Thymus (tissue), 11 donors: ENCODE data around the gene PPM1E. TPM values are rescaled to one million over a fixed set of nuclear protein-coding genes. Genes with fewer than 3 reads are reported as not detected.
"Not testable (repeated sequence)": the region's sequence is repeated elsewhere in the genome, so short reads cannot be mapped to it uniquely, and the experiment has no call there.

Experiments used
- DNase-seq, 9 donors: peaks; one replicate each; pipeline ENCODE4 v3.0.0-alpha.2; 2013; ENCODE audit warnings: low spot score in 9 of 9, low read depth in 6 of 9, missing footprints in 1 of 9
- H3K27ac ChIP-seq, 2 donors: one replicate each; pipeline ENCODE4 v1.5.1; 2013; ENCODE audit warnings: control low read depth in 1 of 2, low read depth in 1 of 2, low read length in 1 of 2, mild to moderate bottlenecking in 1 of 2, moderate library complexity in 1 of 2
- H3K27me3 ChIP-seq, 2 donors: one replicate each; pipeline ENCODE4 v1.5.1; 2013; ENCODE audit warnings: low read length in 1 of 2; ENCODE audit not compliant: control insufficient read depth in 2 of 2, insufficient read depth in 1 of 2
- H3K36me3 ChIP-seq, 2 donors: one replicate each; pipeline ENCODE4 v1.5.1; 2013; ENCODE audit warnings: low read length in 1 of 2, mild to moderate bottlenecking in 1 of 2, moderate library complexity in 1 of 2; ENCODE audit not compliant: control insufficient read depth in 2 of 2, insufficient read depth in 2 of 2
- H3K4me1 ChIP-seq, 2 donors: one replicate each; pipeline ENCODE4 v1.5.1; 2013; ENCODE audit warnings: low read length in 2 of 2; ENCODE audit not compliant: control insufficient read depth in 2 of 2, insufficient read depth in 2 of 2
- H3K4me3 ChIP-seq, 2 donors: one replicate each; pipeline ENCODE4 v1.5.1; 2013; ENCODE audit warnings: low read length in 2 of 2, control low read depth in 1 of 2, mild to moderate bottlenecking in 1 of 2
- H3K9me3 ChIP-seq, 2 donors: one replicate each; pipeline ENCODE4 v1.5.1; 2013; ENCODE audit warnings: low read length in 1 of 2, mild to moderate bottlenecking in 1 of 2; ENCODE audit not compliant: control insufficient read depth in 2 of 2, insufficient read depth in 1 of 2
- WGBS: extraction: QIAGEN DNeasy Blood & Tissue Kit; methylation state at CpG from one replicate; pipeline ENCODE4 v1.1.7; 2013; 5-methylcytosine and 5-hydroxymethylcytosine counted together
- polyA plus RNA-seq: library from polyadenylated mRNA; stranded (reverse); fragments of 200-250 nt; gene quantifications from one replicate; pipeline ENCODE4 v1.2.3, GENCODE V29; 2013
- total RNA-seq: library from RNA; stranded (reverse); fragments of 120-200 nt; gene quantifications from one replicate; pipeline ENCODE4 v1.2.4, GENCODE V29; 2013
- donor health status: healthy.

Gene PPM1E
- total and polyA plus RNA-seq, 2 donors = 0.14 to 0.30 TPM

GRCh38 chr17:58936295-58936694, 180.6 kb downstream of the PPM1E start:
- no peaks in the 10 kb centered on the region for H3K9me3 ChIP-seq
- no peak overlapping the region for H3K27ac ChIP-seq
- 56% methylated on average over 3 of the region's 3 CpGs for WGBS
- no peak overlapping the region for H3K4me3 ChIP-seq
- no peak for DNase-seq
- H3K4me1 ChIP-seq = no peaks in the 10 kb centered on the region
- H3K36me3 ChIP-seq = no peaks in the 10 kb centered on the region
- H3K27me3 ChIP-seq = no peaks in the 10 kb centered on the region

GRCh38 chr17:58944166-58944565, 188.5 kb downstream of the PPM1E start:
- Histone ChIP-seq H3K27ac (no peak overlapping the region), H3K27me3 (no peaks in the 10 kb centered on the region), H3K4me3 (no peak overlapping the region), H3K9me3 (no peaks in the 10 kb centered on the region), H3K4me1 (no peaks in the 10 kb centered on the region), H3K36me3 (no peaks in the 10 kb centered on the region)
- no peak for DNase-seq
- WGBS = 98% methylated on average over 2 of the region's 2 CpGs

- no peak for DNase-seq
- Histone ChIP-seq H3K4me3 (no peak overlapping the region), H3K27ac (no peak overlapping the region), H3K36me3 (no peaks in the 10 kb centered on the region), H3K9me3 (peaks cover 0 to 14% of the 10 kb centered on the region in 2 donors), H3K4me1 (no peaks in the 10 kb centered on the region), H3K27me3 (no peaks in the 10 kb centered on the region)
- 97% methylated on average over 3 of the region's 3 CpGs for WGBS
Measured at GRCh38 chr17:58947411-58947810, 191.8 kb downstream of the PPM1E start.

- Histone ChIP-seq H3K4me1 (no peaks in the 10 kb centered on the region), H3K4me3 (no peak overlapping the region), H3K36me3 (no peaks in the 10 kb centered on the region), H3K9me3 (peaks cover 0 to 14% of the 10 kb centered on the region in 2 donors), H3K27me3 (no peaks in the 10 kb centered on the region), H3K27ac (no peak overlapping the region)
- DNase-seq = no peak
- 93% methylated on average over 3 of the region's 3 CpGs for WGBS
Measured at GRCh38 chr17:58947824-58948223, 192.2 kb downstream of the PPM1E start.

GRCh38 chr17:58954358-58954757, 198.7 kb downstream of the PPM1E start:
- not testable (repeated sequence) for DNase-seq, H3K4me1 ChIP-seq, H3K27me3 ChIP-seq, H3K27ac ChIP-seq, H3K4me3 ChIP-seq, H3K36me3 ChIP-seq
- peaks cover 0 to 14% of the 10 kb centered on the region in 2 donors for H3K9me3 ChIP-seq
- WGBS = 93% methylated on average over 2 of the region's 2 CpGs

GRCh38 chr17:58956997-58957724, 201.5 kb downstream of the PPM1E start:
- H3K36me3 ChIP-seq = no peaks in the 10 kb centered on the region
- no peaks in the 10 kb centered on the region for H3K9me3 ChIP-seq
- H3K27ac ChIP-seq = no peak overlapping the region
- no peak overlapping the region for H3K4me3 ChIP-seq
- DNase-seq = no peak
- 97% methylated on average over 2 of the region's 2 CpGs for WGBS
- no peaks in the 10 kb centered on the region for H3K4me1 ChIP-seq
- H3K27me3 ChIP-seq = no peaks in the 10 kb centered on the region

GRCh38 chr17:58957725-58958073, 202.0 kb downstream of the PPM1E start:
- not testable (repeated sequence) for H3K27me3 ChIP-seq, H3K36me3 ChIP-seq, H3K9me3 ChIP-seq, H3K27ac ChIP-seq, H3K4me3 ChIP-seq, H3K4me1 ChIP-seq, DNase-seq
- 93% methylated on average over 1 of the region's 1 CpG for WGBS

GRCh38 chr17:58960068-58960467, 204.4 kb downstream of the PPM1E start:
- Histone ChIP-seq H3K4me3 (no peak overlapping the region), H3K27ac (no peak overlapping the region), H3K27me3 (no peaks in the 10 kb centered on the region), H3K4me1 (no peaks in the 10 kb centered on the region), H3K36me3 (no peaks in the 10 kb centered on the region), H3K9me3 (no peaks in the 10 kb centered on the region)
- peak in 1 of 9 donors; percentile 8 for DNase-seq

GRCh38 chr17:58965221-58965620, 209.6 kb downstream of the PPM1E start:
- H3K27ac ChIP-seq = no peak overlapping the region
- no peaks in the 10 kb centered on the region for H3K4me1 ChIP-seq
- 96% methylated on average over 3 of the region's 3 CpGs for WGBS
- no peaks in the 10 kb centered on the region for H3K9me3 ChIP-seq
- H3K4me3 ChIP-seq = no peak overlapping the region
- H3K36me3 ChIP-seq = no peaks in the 10 kb centered on the region
- no peak for DNase-seq
- no peaks in the 10 kb centered on the region for H3K27me3 ChIP-seq
